ENCODE data around the gene THOP1. TPM values are rescaled to one million over a fixed set of nuclear protein-coding genes. Genes with fewer than 3 reads are reported as not detected.

The THOP1 gene
- total RNA-seq, 2 experiments from 2014 or later, result 106 to 121 TPM

GRCh38 chr19:2764945-2765344 lies 20.4 kb upstream of the THOP1 start:
- ATAC-seq (no peak), DNase-seq (no peak)
- H3K9me3 Mint-ChIP-seq (ENCODE audit: insufficient read depth), result no peaks in the 10 kb centered on the region
- peaks cover 24% of the 10 kb centered on the region for H3K36me3 Mint-ChIP-seq (ENCODE audit: low read depth)
- POLR2A ChIA-PET, result no interaction called here
- no peak overlapping the region for H3K4me3 Mint-ChIP-seq
- no peak overlapping the region for H3K27ac Mint-ChIP-seq
- no peaks in the 10 kb centered on the region for H3K4me1 Mint-ChIP-seq (ENCODE audit: low read depth)
- no peaks in the 10 kb centered on the region for H3K27me3 Mint-ChIP-seq (ENCODE audit: low read depth)
- CTCF ChIA-PET, result no interaction called here

- H3K27ac Mint-ChIP-seq, result no peak overlapping the region
- no peaks in the 10 kb centered on the region for H3K27me3 Mint-ChIP-seq (ENCODE audit: low read depth)
- H3K9me3 Mint-ChIP-seq (ENCODE audit: insufficient read depth), result no peaks in the 10 kb centered on the region
- no peak for ATAC-seq
- H3K4me3 Mint-ChIP-seq, result no peak overlapping the region
- peaks cover 24% of the 10 kb centered on the region for H3K36me3 Mint-ChIP-seq (ENCODE audit: low read depth)
- ChIA-PET CTCF (no interaction called here), POLR2A (no interaction called here)
- no peaks in the 10 kb centered on the region for H3K4me1 Mint-ChIP-seq (ENCODE audit: low read depth)
- DNase-seq, result no peak
These were observed 19.9 kb upstream of the THOP1 start for GRCh38 chr19:2765376-2765775.

DNA sequence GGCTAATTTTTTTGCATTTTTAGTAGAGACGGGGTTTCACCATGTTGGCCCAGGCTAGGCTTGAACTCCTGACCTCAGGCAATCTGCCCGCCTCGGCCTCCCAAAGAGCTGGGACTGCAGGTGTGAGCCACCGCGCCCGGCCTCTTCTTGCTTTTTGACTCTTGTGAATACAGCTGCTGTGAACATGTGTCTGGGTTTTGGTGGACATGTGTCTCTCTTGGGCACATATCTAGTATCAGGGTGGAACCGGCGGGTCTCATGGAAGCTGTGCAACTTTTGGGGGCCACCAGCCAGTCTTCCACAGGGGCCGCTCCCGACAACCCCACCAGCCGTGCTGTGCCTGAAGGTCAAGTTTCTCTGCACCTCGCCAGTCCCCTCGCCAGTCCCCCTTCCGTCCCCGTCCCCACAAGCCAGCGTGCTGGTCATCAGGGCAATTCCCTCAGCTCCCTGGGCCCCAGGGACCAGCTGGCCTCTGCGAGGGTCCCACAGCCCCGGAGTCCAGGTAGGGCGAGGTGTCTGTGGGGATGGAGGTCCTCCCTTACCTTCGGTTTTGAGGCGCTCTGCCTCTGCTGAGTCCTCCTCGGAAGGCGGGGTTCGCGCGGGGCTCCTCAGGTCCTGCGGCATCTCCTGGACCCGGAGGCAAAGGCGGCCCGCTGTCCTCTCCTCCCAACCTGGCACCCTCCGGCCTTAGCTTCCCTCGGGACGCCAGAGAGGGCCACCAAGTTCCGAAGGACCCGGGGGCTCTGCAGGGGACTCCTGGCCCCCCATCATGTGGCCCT lies 18.5 kb upstream of the THOP1 start:
- Mint-ChIP-seq H3K36me3 (ENCODE audit: low read depth) (peaks cover 18% of the 10 kb centered on the region), H3K4me1 (ENCODE audit: low read depth) (no peaks in the 10 kb centered on the region), H3K27ac (no peak overlapping the region), H3K9me3 (ENCODE audit: insufficient read depth) (no peaks in the 10 kb centered on the region), H3K4me3 (no peak overlapping the region), H3K27me3 (ENCODE audit: low read depth) (no peaks in the 10 kb centered on the region)
- CTCF ChIA-PET, result no interaction called here
- ATAC-seq (no peak), DNase-seq (no peak)
- POLR2A ChIA-PET, result no interaction called here

DNA sequence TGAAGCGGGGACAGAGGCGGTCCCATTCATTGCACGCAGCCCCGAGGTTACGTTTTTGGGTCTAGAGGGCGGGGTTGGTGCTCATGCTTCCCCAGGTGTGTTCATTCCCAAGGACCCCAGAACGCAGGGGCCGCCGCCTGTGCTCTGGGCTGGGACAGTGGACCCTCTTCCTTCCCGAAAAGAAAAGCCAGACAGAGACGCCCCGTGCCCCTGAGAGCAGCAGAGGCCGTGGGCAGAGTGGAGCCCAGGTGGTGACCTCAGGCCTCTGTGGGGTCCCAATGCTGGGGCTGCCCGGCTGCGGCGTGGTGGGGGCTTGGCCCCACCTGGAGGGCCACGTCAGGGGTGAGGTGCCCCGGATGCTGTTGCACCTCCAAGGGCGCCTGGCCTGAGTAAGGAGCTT lies 17.6 kb upstream of the THOP1 start:
- Mint-ChIP-seq H3K27me3 (ENCODE audit: low read depth) (no peaks in the 10 kb centered on the region), H3K36me3 (ENCODE audit: low read depth) (peaks cover 9% of the 10 kb centered on the region), H3K4me1 (ENCODE audit: low read depth) (peaks cover 6% of the 10 kb centered on the region), H3K9me3 (ENCODE audit: insufficient read depth) (no peaks in the 10 kb centered on the region), H3K4me3 (no peak overlapping the region), H3K27ac (no peak overlapping the region)
- POLR2A ChIA-PET, result no interaction called here
- CTCF ChIA-PET, result no interaction called here
- ATAC-seq, result no peak
- no peak for DNase-seq

DNA sequence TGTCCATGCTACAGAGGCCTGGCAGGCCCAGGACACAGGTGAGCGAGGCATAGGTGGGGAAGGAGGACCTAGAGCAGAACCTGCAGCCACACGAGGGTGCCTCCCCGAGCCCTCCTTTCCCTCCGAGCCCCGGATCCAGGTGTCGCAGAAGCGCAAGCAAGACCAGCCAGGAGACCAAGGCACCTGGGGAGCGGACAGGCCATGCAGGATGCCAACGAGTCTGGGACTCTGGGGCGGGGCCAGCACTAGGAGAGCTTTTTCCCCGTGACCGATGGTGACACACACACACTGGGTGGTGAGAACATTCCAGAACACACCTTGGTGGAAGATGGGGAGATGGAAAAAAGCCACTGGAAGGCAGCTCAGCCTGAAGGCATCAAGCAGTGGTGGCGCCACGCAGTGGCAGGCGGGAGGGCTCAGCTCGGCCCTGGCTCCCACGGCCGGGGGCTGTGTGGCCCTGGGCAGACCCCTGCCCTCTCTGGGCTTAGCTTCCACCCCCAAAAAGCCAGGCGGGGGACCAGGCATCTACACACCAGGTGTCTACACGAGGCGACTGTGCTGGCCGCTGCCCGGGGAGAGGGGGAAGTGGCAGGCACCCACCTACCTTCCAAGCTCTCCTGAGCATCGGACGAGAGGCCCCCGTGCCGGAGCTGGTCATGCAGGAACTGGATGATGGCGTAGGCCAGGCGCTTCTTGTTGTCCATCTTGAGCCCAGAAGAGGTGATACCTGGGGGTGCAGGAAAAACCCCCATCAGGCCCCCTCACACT lies 16.8 kb upstream of the THOP1 start:
- DNase-seq (no peak), ATAC-seq (no peak)
- Mint-ChIP-seq H3K27ac (no peak overlapping the region), H3K4me3 (no peak overlapping the region), H3K9me3 (ENCODE audit: insufficient read depth) (no peaks in the 10 kb centered on the region), H3K4me1 (ENCODE audit: low read depth) (peaks cover 6% of the 10 kb centered on the region), H3K36me3 (ENCODE audit: low read depth) (peaks cover 6% of the 10 kb centered on the region), H3K27me3 (ENCODE audit: low read depth) (no peaks in the 10 kb centered on the region)
- ChIA-PET POLR2A (no interaction called here), CTCF (interaction anchor here (0.9 to 1.1 kb wide), 2 partner anchors 13 to 15 kb away, joined by 3 read pairs; no protein-coding TSS in a partner anchor)

GRCh38 chr19:2769218-2769617 lies 16.1 kb upstream of the THOP1 start:
- no peaks in the 10 kb centered on the region for H3K27me3 Mint-ChIP-seq (ENCODE audit: low read depth)
- H3K9me3 Mint-ChIP-seq (ENCODE audit: insufficient read depth), result no peaks in the 10 kb centered on the region
- ATAC-seq (no peak), DNase-seq (no peak)
- no peak overlapping the region for H3K27ac Mint-ChIP-seq
- H3K4me1 Mint-ChIP-seq (ENCODE audit: low read depth), result peaks cover 9% of the 10 kb centered on the region
- H3K4me3 Mint-ChIP-seq, result no peak overlapping the region
- ChIA-PET POLR2A (no interaction called here), CTCF (interaction anchor here (0.9 to 1.1 kb wide), 2 partner anchors 13 to 15 kb away, joined by 3 read pairs; no protein-coding TSS in a partner anchor)
- peaks cover 6% of the 10 kb centered on the region for H3K36me3 Mint-ChIP-seq (ENCODE audit: low read depth)

DNA sequence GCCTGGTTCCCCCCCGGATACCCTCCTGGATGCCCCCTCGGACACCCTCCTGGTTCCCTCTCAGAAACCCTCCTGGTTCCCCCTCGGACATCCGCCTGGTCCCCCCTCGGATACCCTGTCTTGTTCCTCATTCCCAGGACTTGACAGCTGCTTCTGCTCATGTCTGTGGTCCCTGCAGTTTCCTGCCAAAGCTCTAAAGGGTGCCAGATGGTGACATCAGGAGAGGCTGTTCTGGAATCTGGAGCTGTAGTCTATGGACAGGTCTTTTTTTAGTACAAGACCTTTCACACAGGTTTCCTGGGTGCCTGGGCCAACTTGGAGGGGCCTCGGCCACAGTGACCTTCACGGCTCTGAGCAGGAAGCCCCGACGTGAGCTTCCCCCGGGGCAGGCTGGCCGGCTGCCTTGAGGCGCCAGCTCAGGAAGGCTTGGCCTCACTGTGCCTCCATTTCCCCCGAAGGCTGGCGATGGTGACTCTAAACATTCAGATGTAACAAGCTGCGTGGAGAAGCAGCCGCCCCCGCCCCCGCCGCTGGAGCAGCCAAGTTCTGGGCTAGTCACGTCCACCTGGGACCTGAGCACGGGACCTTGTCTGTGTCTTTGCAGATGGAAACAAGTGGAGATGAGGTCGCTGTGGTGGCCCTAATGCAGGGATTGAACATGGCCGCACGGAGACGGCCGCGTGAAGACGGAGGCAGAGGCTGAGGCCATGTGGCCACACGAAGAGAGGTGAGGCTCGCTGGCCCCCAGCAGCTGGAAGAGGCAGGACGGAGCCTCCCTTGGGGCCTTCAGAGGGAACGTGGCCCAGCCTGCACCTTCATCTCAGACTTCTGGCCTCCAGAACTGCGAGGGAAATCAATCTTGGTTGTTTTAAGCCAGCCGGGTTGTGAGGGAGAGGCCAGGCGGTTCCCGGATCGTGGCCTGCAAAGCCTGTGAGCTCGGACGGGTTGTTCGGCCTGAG lies 15.0 kb upstream of the THOP1 start:
- H3K36me3 Mint-ChIP-seq (ENCODE audit: low read depth), result peaks cover 6% of the 10 kb centered on the region
- DNase-seq (no peak), ATAC-seq (no peak)
- no peak overlapping the region for H3K4me3 Mint-ChIP-seq
- ChIA-PET CTCF (interaction anchor here (1.3 kb wide), 1 partner anchor 12 kb away, joined by 4 read pairs; no protein-coding TSS in a partner anchor), POLR2A (no interaction called here)
- H3K9me3 Mint-ChIP-seq (ENCODE audit: insufficient read depth), result no peaks in the 10 kb centered on the region
- peaks cover 19% of the 10 kb centered on the region for H3K4me1 Mint-ChIP-seq (ENCODE audit: low read depth)
- H3K27me3 Mint-ChIP-seq (ENCODE audit: low read depth), result no peaks in the 10 kb centered on the region
- no peak overlapping the region for H3K27ac Mint-ChIP-seq

GRCh38 chr19:2771786-2772674 lies 13.3 kb upstream of the THOP1 start:
- no peak overlapping the region for H3K4me3 Mint-ChIP-seq
- H3K27me3 Mint-ChIP-seq (ENCODE audit: low read depth), result no peaks in the 10 kb centered on the region
- ATAC-seq (no peak), DNase-seq (no peak)
- no peak overlapping the region for H3K27ac Mint-ChIP-seq
- POLR2A ChIA-PET, result interaction anchor here (0.6 kb wide), 1 partner anchor 334 kb away, joined by 3 read pairs; no protein-coding TSS in a partner anchor
- H3K9me3 Mint-ChIP-seq (ENCODE audit: insufficient read depth), result no peaks in the 10 kb centered on the region
- H3K4me1 Mint-ChIP-seq (ENCODE audit: low read depth), result peaks cover 32% of the 10 kb centered on the region
- peaks cover 11% of the 10 kb centered on the region for H3K36me3 Mint-ChIP-seq (ENCODE audit: low read depth)
- CTCF ChIA-PET, result interaction anchor here (1.3 kb wide), 1 partner anchor 10 kb away, joined by 4 read pairs; no protein-coding TSS in a partner anchor

DNA sequence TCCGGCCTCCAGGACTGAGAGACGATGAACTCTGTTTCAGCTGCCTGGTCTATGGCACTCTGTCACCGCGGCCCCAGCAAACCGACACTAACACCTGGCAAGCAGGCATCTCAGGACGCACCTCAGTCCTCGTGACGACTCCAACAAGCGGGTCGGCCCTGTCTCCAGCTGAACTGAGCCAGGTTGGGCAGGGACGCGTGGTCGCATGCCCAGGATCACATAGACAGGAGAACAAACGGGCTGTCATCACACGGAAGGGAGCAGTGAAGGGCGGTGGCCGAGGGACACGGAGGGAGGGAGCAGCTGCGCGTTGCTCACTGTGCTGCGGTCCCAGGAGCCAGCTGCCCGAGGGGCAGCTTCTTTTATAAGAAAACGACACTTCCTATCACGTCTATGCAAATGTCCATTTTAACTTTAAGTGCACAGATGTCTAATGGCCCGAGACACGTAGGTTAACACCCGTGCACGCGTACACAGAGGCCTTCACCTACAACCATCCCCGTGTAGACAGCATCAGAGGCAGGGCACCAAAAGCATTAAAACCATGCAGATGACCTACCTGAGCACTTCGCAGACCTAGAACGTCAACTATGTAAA lies 11.1 kb upstream of the THOP1 start:
- Mint-ChIP-seq H3K4me1 (ENCODE audit: low read depth) (peaks cover 35% of the 10 kb centered on the region), H3K27ac (peak overlapping the region; percentile 52)

DNA sequence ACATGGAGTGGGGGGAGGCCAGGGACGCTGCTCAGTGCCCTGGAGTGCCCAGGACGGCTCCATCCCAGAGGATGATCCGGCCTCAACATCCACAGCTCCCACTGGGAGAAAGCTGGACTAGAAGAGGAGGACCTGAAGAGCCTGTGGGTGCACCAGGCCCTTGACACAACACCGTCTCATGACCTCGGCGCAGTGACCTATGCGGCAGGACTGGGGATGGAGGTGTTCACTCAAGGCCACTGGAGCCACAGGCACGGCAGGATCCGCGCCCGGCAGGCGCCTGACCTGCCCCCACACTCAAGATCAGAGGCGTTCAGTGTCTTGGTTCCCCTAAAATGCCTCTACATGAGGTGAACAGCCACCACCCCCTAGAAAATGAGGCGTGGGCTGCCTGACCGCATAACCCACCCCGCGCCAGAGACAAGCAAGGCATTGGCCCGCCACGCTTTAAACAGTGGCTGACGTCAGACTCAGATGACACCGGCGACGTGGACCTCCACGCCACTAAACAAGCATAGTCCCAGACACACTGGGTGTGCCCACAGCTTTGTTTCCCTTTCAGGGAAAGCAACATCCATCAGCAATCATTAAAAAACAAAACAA lies 10.2 kb upstream of the THOP1 start:
- ATAC-seq (no peak), DNase-seq (no peak)
- Mint-ChIP-seq H3K4me1 (ENCODE audit: low read depth) (peaks cover 35% of the 10 kb centered on the region), H3K36me3 (ENCODE audit: low read depth) (peaks cover 18% of the 10 kb centered on the region), H3K27me3 (ENCODE audit: low read depth) (no peaks in the 10 kb centered on the region), H3K9me3 (ENCODE audit: insufficient read depth) (no peaks in the 10 kb centered on the region), H3K4me3 (peak overlapping the region; percentile 74), H3K27ac (peak overlapping the region; percentile 85)
- CTCF ChIA-PET, result interaction anchor here (1.4 to 1.6 kb wide), 2 partner anchors 66 to 127 kb away, joined by 4 to 7 read pairs; partner anchors contain the start of gene ZNF555
- POLR2A ChIA-PET, result interaction anchor here (0.5 kb wide), 1 partner anchor 188 kb away, joined by 3 read pairs; no protein-coding TSS in a partner anchor

More for the DNA sequence above, 11.1 kb upstream of the THOP1 start:
- ChIA-PET POLR2A (no interaction called here), CTCF (no interaction called here)
- no peaks in the 10 kb centered on the region for H3K27me3 Mint-ChIP-seq (ENCODE audit: low read depth)
- H3K36me3 Mint-ChIP-seq (ENCODE audit: low read depth), result peaks cover 18% of the 10 kb centered on the region
- no peak overlapping the region for H3K4me3 Mint-ChIP-seq
- no peak for DNase-seq
- no peaks in the 10 kb centered on the region for H3K9me3 Mint-ChIP-seq (ENCODE audit: insufficient read depth)
- ATAC-seq, result no peak

All from activated CD8-positive, alpha-beta T cell treated with anti-CD3 and anti-CD28 coated beads, Interleukin-2, amount 10 ng/mL, durations not matched to agents 7 days and 5 days (primary cell).